C4-2B (cell line): ENCODE measurements around the gene ACOX1.

ENCODE experiments used
- H3K27ac ChIP-seq: fragments of 450-650 bp; 2 replicates; pipeline ENCODE4 v1.5.1; 2017
- CTCF ChIP-seq: fragments of 450-650 bp; conservative IDR thresholded peaks from 2 replicates; pipeline ENCODE4 v1.5.1; 2017; ENCODE audit warnings: mild to moderate bottlenecking
- ZFX ChIP-seq: fragments of 450-650 bp; IDR thresholded peaks from 2 replicates; pipeline ENCODE4 v1.6.1; 2017

The ACOX1 gene

GRCh38 chr17:75919611-75920010 lies 59.4 kb downstream of the ACOX1 start:
- no peak for TF ChIP-seq CTCF
- no peak for TF ChIP-seq ZFX

GRCh38 chr17:75917917-75918445 lies 61.0 kb downstream of the ACOX1 start:
- TF ChIP-seq ZFX, result no peak
- TF ChIP-seq CTCF, result no peak
- H3K27ac ChIP-seq, result no peak overlapping the region

More at GRCh38 chr17:75919611-75920010, 59.4 kb downstream of the ACOX1 start:
- H3K27ac ChIP-seq, result no peak overlapping the region

GRCh38 chr17:75917141-75917916 lies 61.6 kb downstream of the ACOX1 start:
- TF ChIP-seq CTCF, result no peak
- H3K27ac ChIP-seq, result no peak overlapping the region

GRCh38 chr17:75915268-75915667 lies 63.7 kb downstream of the ACOX1 start:
- TF ChIP-seq CTCF, result no peak
- TF ChIP-seq ZFX, result no peak
- no peak overlapping the region for H3K27ac ChIP-seq

GRCh38 chr17:75914643-75915267 lies 64.2 kb downstream of the ACOX1 start:
- no peak overlapping the region for H3K27ac ChIP-seq
- TF ChIP-seq CTCF (no peak), ZFX (no peak)

GRCh38 chr17:75913537-75914210 lies 65.3 kb downstream of the ACOX1 start:
- no peak overlapping the region for H3K27ac ChIP-seq
- TF ChIP-seq ZFX (no peak), CTCF (no peak)

GRCh38 chr17:75910699-75911098 lies 68.3 kb downstream of the ACOX1 start:
- TF ChIP-seq CTCF (no peak), ZFX (no peak)
- no peak overlapping the region for H3K27ac ChIP-seq
